ENCODE measurements around the gene MAST4.

MAST4 gene

GRCh38 chr5:66923457-66923856, 327.3 kb downstream of the MAST4 start:
- no peak for DNase-seq

- DNase-seq, result no peak
Measured at GRCh38 chr5:66923922-66924321, 327.7 kb downstream of the MAST4 start.

GRCh38 chr5:66927140-66927539, 330.9 kb downstream of the MAST4 start:
- DNase-seq, result no peak

GRCh38 chr5:66929281-66929680, 333.1 kb downstream of the MAST4 start:
- DNase-seq, result no peak

- no peak for DNase-seq
Measured at GRCh38 chr5:66929995-66930394, 333.8 kb downstream of the MAST4 start.

- no peak for DNase-seq
Measured at GRCh38 chr5:66931651-66932050, 335.5 kb downstream of the MAST4 start.

GRCh38 chr5:66932457-66932856, 336.3 kb downstream of the MAST4 start:
- no peak for DNase-seq

- no peak for DNase-seq
Measured at GRCh38 chr5:66933066-66933465, 336.9 kb downstream of the MAST4 start.

- no peak for DNase-seq
Measured at GRCh38 chr5:66939094-66939493, 342.9 kb downstream of the MAST4 start.

GRCh38 chr5:66945389-66946349, 349.5 kb downstream of the MAST4 start:
- DNase-seq, result no peak

GRCh38 chr5:66947458-66947857, 351.3 kb downstream of the MAST4 start:
- DNase-seq, result no peak

- no peak for DNase-seq
Measured at GRCh38 chr5:66949066-66949465, 352.9 kb downstream of the MAST4 start.

- DNase-seq, result no peak
Measured at GRCh38 chr5:66952153-66952552, 356.0 kb downstream of the MAST4 start.

- DNase-seq, result no peak
Measured at GRCh38 chr5:66956439-66956838, 360.2 kb downstream of the MAST4 start.

- no peak for DNase-seq
Measured at GRCh38 chr5:66958201-66958979, 362.2 kb downstream of the MAST4 start.

- no peak for DNase-seq
Measured at GRCh38 chr5:66958980-66959641, 362.9 kb downstream of the MAST4 start.

GRCh38 chr5:66959653-66960052, 363.5 kb downstream of the MAST4 start:
- peak in 1 of 2 experiments; percentile 10 for DNase-seq

GRCh38 chr5:66960369-66961137, 364.4 kb downstream of the MAST4 start:
- peak in 1 of 2 experiments; percentile 2 for DNase-seq

GRCh38 chr5:66963559-66963971, 367.4 kb downstream of the MAST4 start:
- DNase-seq, result no peak

- DNase-seq, result no peak
Measured at GRCh38 chr5:66966439-66966838, 370.2 kb downstream of the MAST4 start.

GRCh38 chr5:66967102-66967501, 370.9 kb downstream of the MAST4 start:
- no peak for DNase-seq

GRCh38 chr5:66967826-66968262, 371.7 kb downstream of the MAST4 start:
- DNase-seq, result no peak

Measured in NCI-H2081 (cell line).